ENCODE data around the gene GOLGA6L6. TPM values are rescaled to one million over a fixed set of nuclear protein-coding genes. Genes with fewer than 3 reads are reported as not detected.
"Not testable (repeated sequence)": the region's sequence is repeated elsewhere in the genome, so short reads cannot be mapped to it uniquely, and the experiment has no call there.

Gene GOLGA6L6
- total RNA-seq, 2 donors from 2014 or later, result not detected

GRCh38 chr15:20493035-20493434 lies 48.6 kb downstream of the GOLGA6L6 start:
- ATAC-seq; DNase-seq; H3K27ac Mint-ChIP-seq; H3K4me1 Mint-ChIP-seq; H3K36me3 Mint-ChIP-seq (ENCODE audit: low read depth); H3K9me3 ChIP-seq (ENCODE audit: control insufficient read depth, low read length, poor library complexity, severe bottlenecking); H3K27me3 Mint-ChIP-seq; H3K4me3 Mint-ChIP-seq: not testable (repeated sequence)

DNA sequence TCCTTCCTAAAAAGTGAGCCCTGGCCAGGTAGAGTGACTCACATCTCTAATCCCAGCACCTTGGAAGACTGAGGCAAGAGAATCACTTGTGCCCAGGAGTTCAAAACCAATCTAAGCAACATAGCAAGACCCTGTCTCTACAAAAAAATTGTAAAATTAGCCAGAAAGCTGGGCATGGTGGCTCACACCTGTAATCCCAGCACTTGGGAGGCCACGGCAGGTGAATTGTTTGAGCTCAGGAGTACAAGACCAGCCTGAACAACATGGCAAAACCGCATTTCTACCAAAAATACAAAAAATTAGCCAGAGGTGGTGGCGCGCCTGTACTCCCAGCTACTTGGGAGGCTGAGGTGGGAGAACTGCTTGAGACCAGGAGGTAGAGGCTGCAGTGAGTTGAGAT lies 49.0 kb downstream of the GOLGA6L6 start:
- ATAC-seq; DNase-seq; H3K9me3 ChIP-seq (ENCODE audit: control insufficient read depth, low read length, poor library complexity, severe bottlenecking); H3K27ac Mint-ChIP-seq; H3K4me3 Mint-ChIP-seq; H3K4me1 Mint-ChIP-seq; H3K36me3 Mint-ChIP-seq (ENCODE audit: low read depth); H3K27me3 Mint-ChIP-seq: not testable (repeated sequence)

DNA sequence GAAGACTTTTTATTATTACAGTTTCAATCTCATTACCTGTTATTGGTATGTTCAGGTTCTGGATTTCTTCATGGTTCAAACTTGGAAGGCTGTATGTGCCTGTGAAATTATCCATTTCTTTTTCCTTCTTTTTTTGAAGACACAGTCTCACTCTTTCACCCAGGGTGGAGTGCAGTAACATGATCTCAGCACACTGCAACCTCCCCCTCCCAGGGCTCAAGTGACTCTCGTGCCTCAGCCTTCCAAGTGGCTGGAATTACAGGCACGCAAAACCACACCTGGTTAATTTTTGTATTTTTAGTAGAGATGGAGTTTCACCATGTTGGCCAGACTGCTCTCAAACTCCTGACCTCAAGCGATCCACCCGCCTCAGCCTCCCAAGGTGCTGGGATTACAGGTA lies 52.3 kb downstream of the GOLGA6L6 start:
- not testable (repeated sequence) for DNase-seq; H3K9me3 ChIP-seq (ENCODE audit: control insufficient read depth, low read length, poor library complexity, severe bottlenecking); ATAC-seq; H3K36me3 Mint-ChIP-seq (ENCODE audit: low read depth); H3K27me3 Mint-ChIP-seq; H3K4me3 Mint-ChIP-seq; H3K4me1 Mint-ChIP-seq; H3K27ac Mint-ChIP-seq
